Measurements from ENCODE around the gene NPTN. TPM values are rescaled to one million over a fixed set of nuclear protein-coding genes. Genes with fewer than 3 reads are reported as not detected.
"Not testable (repeated sequence)": the region's sequence is repeated elsewhere in the genome, so short reads cannot be mapped to it uniquely, and the experiment has no call there.

The NPTN gene
- total RNA-seq, 4 donors from 2014 or later = 81.6 to 125 (median 92.4) TPM

DNA sequence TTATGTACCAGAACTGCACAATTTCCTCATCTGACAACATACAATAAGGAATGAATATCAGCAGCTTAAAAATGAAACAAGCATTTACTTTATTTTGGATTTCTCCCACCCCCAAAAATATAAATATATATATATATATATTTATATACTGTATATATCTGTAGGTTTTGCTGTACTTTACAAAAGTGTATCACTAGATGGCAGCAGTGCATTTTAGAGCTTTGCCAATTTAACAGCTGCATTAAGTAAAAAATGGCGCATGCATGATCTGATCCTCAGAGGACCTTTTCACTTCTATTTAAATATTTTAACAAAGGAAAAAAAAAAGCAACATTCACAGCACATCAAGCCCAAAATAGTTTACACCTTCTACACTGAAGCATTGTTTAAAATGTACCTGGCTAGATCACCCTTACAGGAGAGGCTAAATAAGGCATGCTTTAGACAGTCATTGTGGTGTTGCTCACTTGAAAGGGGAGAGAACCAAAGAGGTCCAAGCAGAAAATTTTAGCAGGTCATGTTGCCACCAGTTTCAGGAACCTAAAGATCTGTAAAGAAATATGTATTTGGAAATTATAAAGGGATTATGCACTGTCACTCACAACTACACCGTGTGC lies 72.6 kb downstream of the NPTN start:
- TF ChIP-seq, protein P1, sequence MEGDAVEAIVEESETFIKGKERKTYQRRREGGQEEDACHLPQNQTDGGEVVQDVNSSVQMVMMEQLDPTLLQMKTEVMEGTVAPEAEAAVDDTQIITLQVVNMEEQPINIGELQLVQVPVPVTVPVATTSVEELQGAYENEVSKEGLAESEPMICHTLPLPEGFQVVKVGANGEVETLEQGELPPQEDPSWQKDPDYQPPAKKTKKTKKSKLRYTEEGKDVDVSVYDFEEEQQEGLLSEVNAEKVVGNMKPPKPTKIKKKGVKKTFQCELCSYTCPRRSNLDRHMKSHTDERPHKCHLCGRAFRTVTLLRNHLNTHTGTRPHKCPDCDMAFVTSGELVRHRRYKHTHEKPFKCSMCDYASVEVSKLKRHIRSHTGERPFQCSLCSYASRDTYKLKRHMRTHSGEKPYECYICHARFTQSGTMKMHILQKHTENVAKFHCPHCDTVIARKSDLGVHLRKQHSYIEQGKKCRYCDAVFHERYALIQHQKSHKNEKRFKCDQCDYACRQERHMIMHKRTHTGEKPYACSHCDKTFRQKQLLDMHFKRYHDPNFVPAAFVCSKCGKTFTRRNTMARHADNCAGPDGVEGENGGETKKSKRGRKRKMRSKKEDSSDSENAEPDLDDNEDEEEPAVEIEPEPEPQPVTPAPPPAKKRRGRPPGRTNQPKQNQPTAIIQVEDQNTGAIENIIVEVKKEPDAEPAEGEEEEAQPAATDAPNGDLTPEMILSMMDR (IDR thresholded peaks at IDR 0.05) = peak in 5 of 6 experiments; percentile 13 to 52 (median 21)
- no peak for TF ChIP-seq POLR2A (IDR thresholded peaks at IDR 0.05)
- no peak for DNase-seq
- Histone ChIP-seq H3K36me3 (peaks cover 0 to 100% (median 22%) of the 10 kb centered on the region in 3 donors), H3K4me3 (no peak overlapping the region), H3K9me3 (no peaks in the 10 kb centered on the region), H3K27ac (no peak overlapping the region), H3K4me1 (peaks cover 0 to 15% (median 0%) of the 10 kb centered on the region in 3 donors), H3K27me3 (no peaks in the 10 kb centered on the region)
- 32 to 50% methylated on average over 2 of the region's 2 CpGs for WGBS, 2 donors
- intact Hi-C loops (cut with DNase I) = loop anchor here (5.0 kb wide), 1 partner anchor 77 kb away; no protein-coding TSS in a partner anchor

DNA sequence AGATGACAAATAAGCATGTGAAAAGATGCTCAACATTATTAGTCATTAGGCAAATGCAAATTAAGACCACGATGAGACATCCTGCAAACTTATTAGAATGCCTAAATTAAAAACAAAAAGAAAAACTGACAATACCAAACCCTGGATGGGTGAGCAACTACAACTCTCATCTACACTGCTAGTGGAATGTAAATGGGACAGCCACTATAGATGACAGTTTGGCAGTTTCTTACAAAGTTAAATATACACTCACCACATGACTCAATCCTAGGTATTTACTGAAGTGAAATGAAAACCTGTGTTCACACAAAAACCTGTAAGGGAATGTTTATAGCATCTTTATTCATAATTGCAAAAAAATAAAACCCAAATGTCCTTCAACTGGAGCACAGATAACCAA lies 74.7 kb downstream of the NPTN start:
- Histone ChIP-seq H3K9me3 (no peaks in the 10 kb centered on the region), H3K4me3 (no peak overlapping the region), H3K27ac (no peak overlapping the region), H3K27me3 (no peaks in the 10 kb centered on the region), H3K4me1 (no peaks in the 10 kb centered on the region), H3K36me3 (peaks cover 0 to 99% (median 22%) of the 10 kb centered on the region in 3 donors)
- intact Hi-C loops (cut with DNase I) = loop anchor here (10.0 kb wide), 1 partner anchor 136 kb away; no protein-coding TSS in a partner anchor
- WGBS, 2 donors = 67 to 86% methylated on average over 1 of the region's 1 CpG
- TF ChIP-seq POLR2A (IDR thresholded peaks at IDR 0.05) = no peak
- TF ChIP-seq, protein P1 (IDR thresholded peaks at IDR 0.05) = no peak
- no peak for DNase-seq

DNA sequence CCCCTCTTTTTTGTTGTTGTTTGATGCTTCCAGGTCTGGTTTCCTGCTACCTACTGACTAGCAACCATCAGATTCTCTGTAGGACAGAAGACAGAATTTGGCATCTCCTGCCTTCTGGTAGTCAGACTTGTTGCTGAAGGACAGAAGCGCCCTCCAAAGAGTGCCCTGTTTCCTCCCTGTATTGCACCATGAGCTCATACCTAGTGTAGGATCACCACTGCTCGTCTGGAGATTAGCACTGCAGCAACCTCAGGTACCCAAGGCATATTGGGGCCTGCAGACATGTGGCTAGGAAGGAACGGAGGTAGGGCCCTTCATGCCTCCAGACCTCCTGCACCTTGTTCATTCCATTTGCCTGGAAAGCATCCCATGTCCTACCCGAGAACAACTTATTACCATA lies 78.1 kb downstream of the NPTN start:
- Histone ChIP-seq H3K27me3 (no peaks in the 10 kb centered on the region), H3K27ac (no peak overlapping the region), H3K36me3 (peaks cover 0 to 65% (median 13%) of the 10 kb centered on the region in 3 donors), H3K9me3 (no peaks in the 10 kb centered on the region), H3K4me1 (no peaks in the 10 kb centered on the region), H3K4me3 (no peak overlapping the region)
- 81 to 91% methylated on average over 4 of the region's 4 CpGs for WGBS, 2 donors
- intact Hi-C loops (cut with DNase I) = loop anchor here (10.0 kb wide), 1 partner anchor 140 kb away; no protein-coding TSS in a partner anchor
- DNase-seq = no peak
- no peak for TF ChIP-seq POLR2A (IDR thresholded peaks at IDR 0.05)
- TF ChIP-seq, protein P1 (IDR thresholded peaks at IDR 0.05) = no peak

DNA sequence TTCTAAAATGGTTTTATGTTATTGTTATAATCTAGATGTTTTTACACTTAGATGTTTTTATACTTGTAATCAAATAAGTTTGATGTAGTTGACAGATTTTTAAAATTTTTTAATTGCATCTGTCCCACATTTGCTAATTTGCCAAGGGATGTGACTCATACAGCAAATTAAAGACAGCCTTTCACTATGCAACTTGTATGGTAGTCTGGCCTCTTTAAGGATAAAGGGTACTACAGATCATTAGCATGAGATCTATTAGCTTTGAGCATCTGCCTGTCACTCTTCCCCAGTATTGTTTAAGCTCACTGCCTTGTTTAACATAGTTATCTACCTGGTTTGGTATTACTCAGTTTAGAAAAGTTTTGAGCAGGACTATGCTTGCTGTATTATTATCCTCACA lies 83.0 kb downstream of the NPTN start:
- TF ChIP-seq, protein P1 (IDR thresholded peaks at IDR 0.05) = no peak
- TF ChIP-seq POLR2A (IDR thresholded peaks at IDR 0.05) = no peak
- Histone ChIP-seq H3K36me3 (peaks cover 0 to 20% (median 0%) of the 10 kb centered on the region in 3 donors), H3K9me3 (no peaks in the 10 kb centered on the region), H3K4me1 (no peaks in the 10 kb centered on the region), H3K4me3 (no peak overlapping the region), H3K27ac (no peak overlapping the region), H3K27me3 (no peaks in the 10 kb centered on the region)
- intact Hi-C loops (cut with DNase I) = loop anchor here (10.0 kb wide), 1 partner anchor 145 kb away; no protein-coding TSS in a partner anchor
- DNase-seq = no peak

DNA sequence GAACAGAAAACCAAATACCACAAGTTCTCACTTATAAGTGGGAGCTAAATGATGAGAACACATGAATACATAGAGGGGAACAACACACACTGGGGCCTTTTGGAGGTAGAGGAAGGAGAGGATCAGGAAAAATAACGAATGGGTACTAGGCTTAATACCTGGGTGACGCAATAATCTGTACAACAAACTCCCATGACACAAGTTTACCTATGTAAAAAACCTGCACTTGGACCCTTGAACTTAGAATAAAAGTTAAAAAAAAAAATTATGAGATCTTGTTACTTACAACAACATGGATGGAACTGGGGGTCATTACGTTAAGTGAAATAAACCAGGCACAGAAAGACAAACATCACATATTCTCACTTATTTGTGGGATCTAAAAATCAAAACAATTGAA lies 84.3 kb downstream of the NPTN start:
- H3K27me3 ChIP-seq; H3K9me3 ChIP-seq; H3K4me1 ChIP-seq; H3K36me3 ChIP-seq; intact Hi-C loops (cut with DNase I); H3K27ac ChIP-seq; H3K4me3 ChIP-seq; DNase-seq: not testable (repeated sequence)
- WGBS, 2 donors = 81 to 91% methylated on average over 3 of the region's 3 CpGs
